ENCODE data around the gene SLC27A5.
A peak's percentile ranks its signal among the peaks of the same experiment; 100 is the strongest.
"Not testable (repeated sequence)": the region's sequence is repeated elsewhere in the genome, so short reads cannot be mapped to it uniquely, and the experiment has no call there.

The SLC27A5 gene

DNA sequence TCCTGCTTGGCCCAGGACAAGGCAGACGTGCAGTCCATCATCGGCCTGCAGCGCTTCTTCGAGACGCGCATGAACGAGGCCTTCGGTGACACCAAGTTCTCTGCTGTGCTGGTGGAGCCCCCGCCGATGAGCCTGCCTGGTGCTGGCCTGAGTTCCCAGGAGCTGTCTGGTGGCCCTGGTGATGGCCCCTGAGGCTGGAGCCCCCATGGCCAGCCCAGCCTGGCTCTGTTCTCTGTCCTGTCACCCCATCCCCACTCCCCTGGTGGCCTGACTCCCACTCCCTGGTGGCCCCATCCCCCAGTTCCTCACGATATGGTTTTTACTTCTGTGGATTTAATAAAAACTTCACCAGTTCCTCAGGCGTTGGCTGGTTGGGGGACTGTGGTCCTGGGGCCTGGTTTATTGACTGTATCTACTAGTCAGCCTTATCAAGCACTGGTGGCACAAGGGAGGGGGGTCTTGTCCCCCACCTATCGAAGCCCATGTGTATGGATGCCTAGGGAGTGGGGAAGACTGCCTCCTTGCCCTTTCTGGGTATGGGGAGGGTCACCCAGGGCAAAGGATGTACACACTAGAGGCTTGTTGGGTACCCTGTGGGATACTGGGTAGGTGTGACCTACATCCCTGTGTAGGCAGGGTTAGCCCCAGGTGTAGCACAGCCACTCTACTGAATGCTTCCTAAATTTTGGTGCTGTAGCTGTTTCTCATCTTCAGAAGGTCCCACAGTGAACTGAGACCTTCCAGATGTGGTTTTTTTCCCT lies 38.8 kb upstream of the SLC27A5 start:
- DNase-seq = no peak

- DNase-seq = no peak
These were observed 38.0 kb upstream of the SLC27A5 start for GRCh38 chr19:58549664-58550361.

- no peak for DNase-seq
These were observed 37.3 kb upstream of the SLC27A5 start for GRCh38 chr19:58548859-58549663.

DNA sequence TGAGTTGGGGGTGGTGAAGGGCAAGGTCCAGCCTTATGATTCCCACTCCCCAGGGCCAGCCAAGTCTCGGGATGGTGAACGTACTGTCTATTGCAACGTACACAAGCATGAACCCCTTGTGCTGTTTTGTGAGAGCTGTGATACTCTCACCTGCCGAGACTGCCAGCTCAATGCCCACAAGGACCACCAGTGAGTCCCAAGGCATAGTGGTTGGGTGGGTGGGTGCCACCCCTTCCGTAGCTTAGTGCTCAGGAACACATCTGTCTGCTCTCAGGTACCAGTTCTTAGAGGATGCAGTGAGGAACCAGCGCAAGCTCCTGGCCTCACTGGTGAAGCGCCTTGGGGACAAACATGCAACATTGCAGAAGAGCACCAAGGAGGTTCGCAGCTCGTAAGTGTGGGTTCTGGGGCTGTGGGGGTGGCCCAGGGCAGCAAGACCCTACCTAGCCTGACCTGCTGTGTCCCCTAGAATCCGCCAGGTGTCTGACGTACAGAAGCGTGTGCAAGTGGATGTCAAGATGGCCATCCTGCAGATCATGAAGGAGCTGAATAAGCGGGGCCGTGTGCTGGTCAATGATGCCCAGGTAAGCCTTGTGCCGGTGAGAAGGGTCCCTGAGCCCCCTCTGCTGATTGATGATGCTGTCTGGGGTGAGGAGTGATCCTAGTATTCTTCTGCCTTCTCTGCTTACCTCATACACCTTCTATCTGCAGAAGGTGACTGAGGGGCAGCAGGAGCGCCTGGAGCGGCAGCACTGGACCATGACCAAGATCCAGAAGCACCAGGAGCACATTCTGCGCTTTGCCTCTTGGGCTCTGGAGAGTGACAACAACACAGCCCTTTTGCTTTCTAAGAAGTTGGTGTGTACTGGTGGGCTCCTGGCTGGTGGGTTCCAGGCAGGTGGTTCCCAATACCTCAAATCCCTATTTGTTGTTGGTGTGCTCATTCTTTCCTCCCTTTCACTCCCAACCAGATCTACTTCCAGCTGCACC lies 35.8 kb upstream of the SLC27A5 start:
- no peak for DNase-seq

DNA sequence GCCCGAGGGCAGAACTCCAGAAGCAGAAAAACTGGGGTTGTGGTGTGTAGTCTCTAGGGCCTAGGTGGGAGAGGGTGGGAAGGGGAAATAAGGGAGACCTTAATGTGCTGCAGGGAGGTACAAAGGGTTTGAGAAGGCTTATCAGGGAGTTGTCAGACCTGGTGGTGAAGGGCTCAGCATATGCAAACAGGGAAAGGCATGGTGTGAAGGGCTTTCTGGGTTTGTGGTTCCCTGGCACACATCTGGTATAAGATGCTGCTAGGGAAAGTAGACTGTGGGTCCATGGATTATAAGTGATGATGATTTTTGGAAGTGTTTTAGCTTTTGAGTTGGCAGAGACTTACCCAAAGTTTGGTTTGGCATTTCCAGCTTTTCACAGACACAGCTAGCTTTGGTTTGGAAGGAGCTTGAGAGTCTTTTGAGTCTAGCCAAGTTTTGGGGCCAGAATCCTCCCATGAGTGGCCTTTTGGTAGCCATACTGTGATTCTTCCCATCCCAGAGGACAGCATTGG lies 34.3 kb upstream of the SLC27A5 start:
- DNase-seq = no peak

DNA sequence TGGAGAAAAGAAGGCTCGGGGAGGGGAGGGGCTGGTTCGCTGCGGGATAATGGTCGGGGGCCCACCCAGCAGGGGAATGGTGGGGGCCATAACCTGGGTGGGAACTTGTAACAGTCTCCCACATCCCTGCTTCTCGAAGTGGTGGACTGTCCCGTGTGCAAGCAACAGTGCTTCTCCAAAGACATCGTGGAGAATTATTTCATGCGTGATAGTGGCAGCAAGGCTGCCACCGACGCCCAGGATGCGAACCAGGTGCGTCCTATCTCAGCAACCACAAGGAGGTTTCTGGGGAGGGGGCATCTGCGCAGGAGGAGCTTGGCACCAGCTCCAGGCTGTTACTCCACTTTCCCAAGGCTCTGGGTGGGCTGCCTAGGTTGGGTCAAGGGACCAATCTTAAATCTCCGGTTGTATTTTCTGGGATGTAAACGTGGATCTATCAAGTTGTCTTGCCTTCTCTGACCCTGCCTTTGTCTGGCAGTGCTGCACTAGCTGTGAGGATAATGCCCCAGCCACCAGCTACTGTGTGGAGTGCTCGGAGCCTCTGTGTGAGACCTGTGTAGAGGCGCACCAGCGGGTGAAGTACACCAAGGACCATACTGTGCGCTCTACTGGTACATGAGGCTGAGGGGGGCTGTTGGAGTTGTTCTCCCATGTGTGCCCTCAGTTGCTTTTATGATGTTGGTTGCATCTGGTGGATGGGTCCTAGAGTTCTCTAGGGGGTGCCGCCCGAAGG lies 33.7 kb upstream of the SLC27A5 start:
- DNase-seq = no peak

GRCh38 chr19:58544591-58545285 lies 32.9 kb upstream of the SLC27A5 start:
- DNase-seq = peak; percentile 86

DNA sequence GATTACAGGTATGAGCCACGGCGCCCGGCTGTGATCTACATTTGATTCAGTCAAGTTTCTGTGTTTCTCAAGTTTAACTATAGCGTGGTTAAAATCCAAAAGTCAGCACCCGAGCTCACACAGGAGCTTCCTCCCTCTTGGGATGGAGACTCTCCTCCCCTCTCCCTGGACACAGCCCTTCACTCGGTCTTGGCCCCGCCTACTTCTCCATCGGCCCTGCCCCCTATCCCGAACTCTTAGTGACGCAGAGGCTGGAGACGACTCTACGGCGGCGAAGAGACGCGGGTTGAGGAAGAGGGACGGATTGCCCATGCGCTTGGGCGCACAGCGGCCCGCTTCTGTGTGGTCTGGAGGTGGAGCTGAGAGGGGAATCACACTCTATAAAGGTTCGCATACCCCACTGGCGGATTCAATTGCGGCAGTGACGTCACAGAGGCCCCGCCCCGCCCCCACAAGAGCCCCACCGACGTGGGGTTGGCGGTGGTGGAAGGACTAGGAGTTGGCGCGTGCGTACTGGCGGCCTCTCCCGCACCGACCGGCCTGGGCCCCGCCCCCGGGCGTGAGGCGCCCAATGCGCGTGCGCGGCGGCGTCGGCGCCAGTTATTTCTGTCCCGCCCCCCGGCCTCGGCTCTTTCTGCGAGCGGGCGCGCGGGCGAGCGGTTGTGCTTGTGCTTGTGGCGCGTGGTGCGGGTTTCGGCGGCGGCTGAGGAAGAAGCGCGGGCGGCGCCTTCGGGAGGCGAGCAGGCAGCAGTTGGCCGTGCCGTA lies 32.2 kb upstream of the SLC27A5 start, which contains the start of gene TRIM28:
TRIM28 (plus strand) TSS at position 239 of the 765 bp plus-strand sequence. CDS start 694 bp downstream, outside the sequence.
- DNase-seq = peak; percentile 99

GRCh38 chr19:58542641-58543372 lies 31.0 kb upstream of the SLC27A5 start:
- DNase-seq = not testable (repeated sequence)

DNA sequence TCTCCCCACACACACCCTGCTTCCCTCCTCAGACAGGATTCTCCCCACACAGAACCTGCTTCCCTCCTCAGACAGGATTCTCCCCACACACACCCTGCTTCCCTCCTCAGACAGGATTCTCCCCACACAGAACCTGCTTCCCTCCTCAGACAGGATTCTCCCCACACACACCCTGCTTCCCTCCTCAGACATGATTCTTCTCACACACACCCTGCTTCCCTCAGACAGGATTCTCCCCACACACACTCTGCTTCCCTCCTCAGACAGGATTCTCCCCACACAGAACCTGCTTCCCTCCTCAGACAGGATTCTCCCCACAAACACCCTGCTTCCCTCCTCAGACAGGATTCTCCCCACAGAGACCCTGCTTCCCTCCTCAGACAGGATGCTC lies 27.4 kb upstream of the SLC27A5 start:
- DNase-seq = not testable (repeated sequence)

DNA sequence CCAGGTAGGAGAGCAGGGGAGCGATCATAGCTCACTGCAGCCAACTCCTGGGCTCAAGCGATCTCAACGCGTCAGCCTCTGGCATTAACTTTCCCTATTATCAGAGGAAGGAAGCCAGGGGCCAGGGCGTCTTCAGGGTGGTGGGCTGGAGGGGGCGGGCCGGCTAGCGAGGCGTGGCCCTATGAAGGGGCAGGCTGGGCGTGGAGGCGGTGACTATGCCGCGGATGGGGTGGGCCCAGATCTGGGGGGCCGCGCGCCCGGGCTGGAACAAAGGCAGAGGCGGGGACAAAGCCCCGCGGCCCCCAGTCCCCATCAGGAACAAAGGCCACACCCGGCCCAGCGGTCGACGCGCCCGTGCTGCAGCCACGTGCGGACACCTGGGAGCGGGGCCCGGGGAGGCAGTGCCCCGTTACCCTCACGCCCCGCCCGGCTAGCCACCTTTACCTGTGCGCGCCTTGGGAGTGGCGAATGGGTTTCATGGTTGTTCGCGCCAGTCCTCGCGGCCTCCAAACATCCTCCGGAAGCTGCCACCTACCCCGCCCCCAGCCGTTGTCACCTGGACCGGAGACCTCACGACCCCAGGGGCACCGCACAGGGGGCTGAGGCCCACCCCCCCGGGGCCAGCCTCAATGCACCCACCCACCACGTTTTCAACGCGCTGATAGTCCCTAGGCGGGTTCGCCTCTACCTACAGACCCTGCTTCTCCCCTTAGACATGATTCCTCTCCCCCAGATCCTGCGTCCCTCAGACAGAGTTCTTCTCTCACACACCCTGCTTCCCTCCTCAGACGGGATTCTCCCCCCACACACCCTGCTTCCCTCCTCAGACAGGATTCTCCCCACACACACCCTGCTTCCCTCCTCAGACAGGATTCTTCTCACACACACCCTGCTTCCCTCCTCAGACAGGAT lies 26.7 kb upstream of the SLC27A5 start:
- no peak for DNase-seq

- DNase-seq = no peak
These were observed 25.3 kb upstream of the SLC27A5 start for GRCh38 chr19:58536852-58537798.

DNA sequence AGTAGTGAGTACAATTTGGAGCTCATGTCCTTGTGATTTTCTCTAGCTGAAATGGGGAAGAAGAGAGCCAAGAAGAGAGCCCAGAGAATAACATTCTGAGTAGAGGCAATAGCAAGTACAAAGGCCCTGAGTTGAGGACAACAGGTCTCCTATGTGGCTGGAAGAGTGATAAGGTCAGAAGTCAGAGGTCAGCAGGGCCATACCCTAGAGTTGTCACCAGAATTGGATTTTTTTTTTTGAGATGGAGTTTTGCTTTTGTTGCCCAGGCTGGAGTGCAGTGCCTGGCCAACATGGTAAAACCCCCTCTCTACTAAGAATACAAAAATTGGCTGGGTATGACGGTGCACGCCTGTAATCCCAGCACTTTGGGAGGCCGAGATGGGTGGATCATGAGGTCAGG lies 24.1 kb upstream of the SLC27A5 start:
- DNase-seq = no peak

DNA sequence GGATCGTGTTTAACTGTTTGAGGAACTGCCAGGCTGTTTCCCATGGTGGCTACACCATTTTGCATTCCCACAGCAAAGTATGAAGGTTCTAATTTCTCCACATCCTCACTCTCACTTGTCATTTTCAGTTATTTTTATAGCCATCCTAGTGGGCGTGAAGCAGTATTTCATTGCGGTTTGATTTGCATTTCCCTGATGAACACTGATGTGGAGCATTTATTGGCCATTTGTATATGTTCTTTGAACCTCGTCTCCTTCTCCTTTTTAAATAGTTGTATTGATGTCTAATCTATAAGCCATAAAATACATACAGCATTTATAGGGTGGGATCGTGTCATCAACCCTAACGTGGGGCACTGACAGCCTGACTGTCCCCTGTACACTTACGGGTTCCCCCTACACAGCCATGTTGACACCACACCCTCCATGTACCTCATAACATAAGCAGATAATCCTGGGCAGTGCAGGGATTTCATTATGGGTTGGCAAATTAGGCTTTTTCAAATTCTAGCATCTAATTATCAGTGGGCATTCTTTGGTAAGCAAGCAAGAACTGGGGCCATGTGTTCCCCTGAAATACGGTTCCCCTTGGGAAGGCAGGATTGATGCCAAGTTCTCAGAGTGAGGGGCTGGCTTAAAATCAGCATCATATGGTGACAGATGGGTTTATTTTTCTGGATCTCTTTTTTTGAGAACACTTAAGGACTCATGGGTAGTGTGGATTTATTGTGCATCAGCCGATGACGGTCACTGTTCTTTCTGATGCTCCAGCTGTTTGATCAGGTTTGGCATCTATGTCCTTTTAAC lies 19.4 kb upstream of the SLC27A5 start:
- DNase-seq = no peak

- no peak for DNase-seq
These were observed 17.6 kb upstream of the SLC27A5 start for GRCh38 chr19:58529405-58529804.

DNA sequence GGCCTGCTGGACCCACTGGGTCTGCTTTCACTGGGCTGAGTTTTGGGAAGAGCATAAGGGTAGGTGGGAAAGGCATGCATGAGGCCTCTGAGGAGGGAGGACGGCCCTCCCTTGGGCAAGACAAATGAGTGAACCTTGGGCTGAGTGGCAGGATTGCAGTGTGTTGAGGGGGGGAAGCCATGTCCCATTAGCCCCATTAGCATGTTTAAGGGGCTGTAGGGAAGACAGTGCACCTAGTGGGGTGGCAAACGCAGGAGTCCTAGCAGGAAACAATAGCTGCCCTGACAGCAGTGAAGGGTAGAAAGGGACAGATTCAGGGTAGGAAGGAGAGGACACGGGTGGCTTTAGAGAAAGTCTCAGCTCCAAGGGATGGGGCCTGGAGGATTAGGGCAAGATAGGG lies 10.9 kb upstream of the SLC27A5 start:
- no peak for DNase-seq
